Gastrocnemius medialis (tissue), 4 donors: ENCODE results near the gene PXDN. TPM values are rescaled to one million over a fixed set of nuclear protein-coding genes. Genes with fewer than 3 reads are reported as not detected.

Source experiments
- ATAC-seq, 2 donors: fragments of 150-250 bp; one replicate each; pipeline ENCODE4 v1.9.1; 2016
- DNase-seq, 2 donors: peaks; one replicate each; pipeline ENCODE4 v3.0.0-alpha.2; 2019
- H3K27ac ChIP-seq, 4 donors: fragments of 200-600 bp; sonication (generic); 1 replicate in 1 of 4; 2 replicates in 3 of 4; pipeline ENCODE4 v1.5.1; 2016 to 2018; ENCODE audit warnings: mild to moderate bottlenecking in 2 of 4, moderate library complexity in 1 of 4
- H3K27me3 ChIP-seq, 3 donors: fragments of 200-600 bp; sonication (generic) in 2 of 3; 1 replicate in 1 of 3; 2 replicates in 2 of 3; pipeline versions ENCODE4 v1.5.1 to v1.6.0; 2016 to 2019; ENCODE audit warnings: mild to moderate bottlenecking in 1 of 3, moderate library complexity in 1 of 3
- H3K36me3 ChIP-seq, 2 donors: fragments of 200-600 bp; sonication (generic) in 1 of 2; one replicate each; pipeline ENCODE4 v1.5.1; 2017 to 2018
- H3K4me1 ChIP-seq, 2 donors: fragments of 200-600 bp; sonication (generic) in 1 of 2; one replicate each; pipeline ENCODE4 v1.5.1; 2016 to 2017; ENCODE audit warnings: mild to moderate bottlenecking in 2 of 2
- H3K4me3 ChIP-seq, 4 donors: fragments of 200-600 bp; sonication (generic) in 3 of 4; 1 replicate in 1 of 4; 2 replicates in 3 of 4; pipeline ENCODE4 v1.5.1; 2016 to 2019; ENCODE audit warnings: mild to moderate bottlenecking in 2 of 4
- H3K9me3 ChIP-seq, 3 donors: fragments of 200-600 bp; sonication (generic) in 2 of 3; 1 replicate in 1 of 3; 2 replicates in 2 of 3; pipeline ENCODE4 v1.5.1; 2016 to 2019
- CTCF ChIP-seq, 5 experiments: fragments of 450-650 bp in 3 of 5; fragments of 200-600 bp in 2 of 5; sonication (generic) in 2 of 5; IDR thresholded peaks in 4 of 5; conservative IDR thresholded peaks in 1 of 5; 1 replicate in 4 of 5; 2 replicates in 1 of 5; pipeline ENCODE4 v1.5.1; 2016 to 2019; ENCODE audit warnings: antibody characterized with exemption in 5 of 5, mild to moderate bottlenecking in 3 of 5, moderate library complexity in 3 of 5
- POLR2A ChIP-seq, 2 donors: fragments of 450-650 bp; IDR thresholded peaks; one replicate each; pipeline ENCODE4 v1.6.1; 2017; ENCODE audit warnings: antibody characterized with exemption in 2 of 2, mild to moderate bottlenecking in 2 of 2, moderate library complexity in 2 of 2
- in situ Hi-C, 4 donors: fragments of 200-750 bp; cut with MboI; loops; one replicate each; pipeline versions ENCODE4 v1.15.0 to v1.8.0; 2017; ENCODE audit warnings: low sequenced_read_pairs in 4 of 4
- intact Hi-C: fragments of 100-400 bp; cut with DNase I; formaldehyde crosslinking; loops from one replicate; pipeline ENCODE4 v1.15.1; 2023; ENCODE audit warnings: low total_unique reads
- total RNA-seq, 4 donors: library from RNA; depleted of rRNA; stranded (reverse); fragments of >200 nt; gene quantifications; one replicate each; pipeline versions ENCODE4 v1.1.0 to v1.2.3, GENCODE V29; 2016

Gene PXDN
- total RNA-seq, 4 donors from 2014 or later = 7.8 to 13.4 (median 10.3) TPM

- Histone ChIP-seq H3K27ac (no peak overlapping the region), H3K9me3 (no peaks in the 10 kb centered on the region), H3K4me1 (no peaks in the 10 kb centered on the region), H3K27me3 (no peaks in the 10 kb centered on the region), H3K36me3 (no peaks in the 10 kb centered on the region), H3K4me3 (no peak overlapping the region)
- intact Hi-C loops (no loop called here), in situ Hi-C loops (no loop called here)
- no peak for DNase-seq
- TF ChIP-seq CTCF (IDR thresholded peaks at IDR 0.05 in 4 of 5, conservative IDR thresholded peaks at IDR 0.05 in 1 of 5) (no peak), POLR2A (IDR thresholded peaks at IDR 0.05) (no peak)
- ATAC-seq = no peak
Observed at GRCh38 chr2:1618974-1619373, 125.3 kb downstream of the PXDN start.

DNA sequence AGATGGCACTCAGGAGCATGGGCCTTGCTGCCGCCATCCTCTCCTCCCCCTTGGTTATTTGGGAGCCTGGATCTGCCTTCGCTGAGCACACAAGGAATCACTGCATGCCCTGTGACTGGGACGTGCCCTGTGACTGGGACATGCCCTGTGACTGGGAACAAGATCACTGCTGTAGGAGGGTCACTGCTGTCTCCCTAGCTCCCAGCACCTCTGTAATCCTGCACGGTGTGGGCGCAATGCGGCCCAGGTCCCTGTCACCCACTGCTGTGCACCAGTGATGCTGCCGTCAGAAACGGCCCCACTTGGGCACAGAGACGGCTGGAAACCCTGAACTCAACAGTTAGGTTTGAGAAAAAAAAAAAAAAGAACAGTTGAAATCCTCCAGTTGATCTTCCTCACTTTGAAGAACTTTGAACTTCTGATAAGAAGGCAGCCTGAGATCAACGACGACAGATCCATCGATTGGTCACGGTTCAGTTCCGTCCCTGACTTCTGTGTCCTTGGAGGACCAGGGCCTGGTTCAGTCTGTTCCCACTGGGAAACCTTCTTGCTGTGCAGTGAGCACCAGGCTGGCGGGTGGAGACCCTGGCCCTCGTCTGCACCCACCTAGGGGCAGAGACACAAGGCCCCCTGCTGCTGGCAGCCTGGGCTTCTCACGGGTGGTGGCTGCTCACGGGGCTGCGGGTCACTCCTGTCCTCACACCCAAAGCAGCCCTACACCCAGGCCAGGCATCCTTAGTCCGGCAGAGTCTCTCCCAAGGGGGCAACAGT, 125.9 kb downstream of the PXDN start:
- Histone ChIP-seq H3K27me3 (no peaks in the 10 kb centered on the region), H3K4me3 (no peak overlapping the region), H3K4me1 (no peaks in the 10 kb centered on the region), H3K36me3 (no peaks in the 10 kb centered on the region), H3K9me3 (no peaks in the 10 kb centered on the region), H3K27ac (no peak overlapping the region)
- in situ Hi-C loops (no loop called here), intact Hi-C loops (no loop called here)
- DNase-seq (no peak), ATAC-seq (no peak)
- TF ChIP-seq CTCF (IDR thresholded peaks at IDR 0.05 in 4 of 5, conservative IDR thresholded peaks at IDR 0.05 in 1 of 5) (no peak), POLR2A (IDR thresholded peaks at IDR 0.05) (no peak)

GRCh38 chr2:1617425-1618021, 126.8 kb downstream of the PXDN start:
- intact Hi-C loops = no loop called here
- Histone ChIP-seq H3K4me3 (no peak overlapping the region), H3K27me3 (no peaks in the 10 kb centered on the region), H3K27ac (no peak overlapping the region), H3K9me3 (no peaks in the 10 kb centered on the region), H3K36me3 (no peaks in the 10 kb centered on the region), H3K4me1 (no peaks in the 10 kb centered on the region)
- TF ChIP-seq CTCF (IDR thresholded peaks at IDR 0.05 in 4 of 5, conservative IDR thresholded peaks at IDR 0.05 in 1 of 5) (no peak), POLR2A (IDR thresholded peaks at IDR 0.05) (no peak)
- ATAC-seq (no peak), DNase-seq (no peak)
- in situ Hi-C loops = no loop called here

- H3K27ac ChIP-seq = no peak overlapping the region
- no peaks in the 10 kb centered on the region for H3K36me3 ChIP-seq
- H3K4me1 ChIP-seq = no peaks in the 10 kb centered on the region
- no peaks in the 10 kb centered on the region for H3K27me3 ChIP-seq
- no peak overlapping the region for H3K4me3 ChIP-seq
- in situ Hi-C loops = no loop called here
- intact Hi-C loops = no loop called here
- no peak for TF ChIP-seq CTCF (IDR thresholded peaks at IDR 0.05 in 4 of 5, conservative IDR thresholded peaks at IDR 0.05 in 1 of 5)
- TF ChIP-seq POLR2A (IDR thresholded peaks at IDR 0.05) = no peak
- no peak for DNase-seq
- ATAC-seq = no peak
- H3K9me3 ChIP-seq = no peaks in the 10 kb centered on the region
Observed at GRCh38 chr2:1614564-1614963, 129.8 kb downstream of the PXDN start.
